Transverse colon (tissue), 3 donors: ENCODE measurements around the gene JPH3.

Experiments
- CTCF ChIP-seq, 5 experiments: fragments of 200-600 bp in 3 of 5; fragments of 450-650 bp in 2 of 5; sonication (generic) in 3 of 5; IDR thresholded peaks; 1 replicate in 2 of 5; 2 replicates in 3 of 5; pipeline ENCODE4 v1.5.1; 2016 to 2017; ENCODE audit warnings: antibody characterized with exemption in 5 of 5, inconsistent platforms in 3 of 5, mild to moderate bottlenecking in 2 of 5, moderate library complexity in 1 of 5
- POLR2A ChIP-seq: fragments of 450-650 bp; IDR thresholded peaks from one replicate; pipeline ENCODE4 v1.6.1; 2016; ENCODE audit warnings: antibody characterized with exemption, mild to moderate bottlenecking, moderate library complexity

DNA sequence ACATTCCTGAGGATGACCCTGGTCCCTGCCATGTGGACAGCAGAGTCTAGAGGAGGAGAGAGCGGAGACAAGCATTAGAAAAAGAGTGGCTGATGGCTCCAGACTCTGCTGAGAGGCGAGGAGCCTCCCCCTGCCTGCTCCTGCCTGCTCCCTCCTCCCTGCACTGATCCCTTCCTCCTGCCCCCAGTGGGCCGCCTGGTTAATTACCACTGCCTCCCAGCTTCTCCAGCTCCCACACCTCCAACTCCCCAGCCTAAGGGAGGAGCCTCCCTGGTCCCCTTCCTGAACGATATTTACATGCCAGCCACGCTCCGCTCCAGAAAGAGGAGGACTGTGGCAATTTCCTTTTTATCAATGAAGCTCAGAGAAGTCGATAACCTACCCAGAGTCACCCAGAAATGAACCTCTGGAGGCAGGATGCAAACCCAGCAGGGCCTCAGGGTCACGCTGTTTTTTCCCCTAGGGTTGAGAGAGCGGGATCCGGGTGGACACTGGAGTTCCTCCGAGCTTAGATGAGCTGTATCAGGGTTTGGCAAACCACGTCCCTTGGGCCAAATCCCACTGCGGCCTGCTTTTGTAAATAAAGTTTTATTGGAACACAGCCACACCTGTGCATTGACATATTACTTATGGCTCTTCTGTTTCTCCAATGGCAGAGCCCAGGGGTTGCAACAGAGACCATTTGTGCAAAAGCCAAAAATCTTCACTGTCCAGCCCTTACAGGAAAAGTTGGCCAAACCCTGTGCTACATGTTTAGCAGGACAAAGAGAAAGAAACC is 27.1 kb upstream of the JPH3 start:
- TF ChIP-seq CTCF (IDR thresholded peaks at IDR 0.05) (no peak), POLR2A (no peak)
